HG03159 (cell line): ENCODE measurements around the gene PXDN.

Experiments
- ATAC-seq: cut with Tn5 transposase; IDR thresholded peaks from one replicate; pipeline ENCODE4 v1.9.1; 2021; ENCODE audit warnings: mild to moderate bottlenecking, moderate library complexity; ENCODE audit not compliant: unreplicated experiment

Gene PXDN

GRCh38 chr2:1586923-1587840, 157.1 kb downstream of the PXDN start:
- ATAC-seq = no peak

- ATAC-seq = no peak
Measured at GRCh38 chr2:1586251-1586922, 157.9 kb downstream of the PXDN start.

GRCh38 chr2:1585635-1586034, 158.7 kb downstream of the PXDN start:
- no peak for ATAC-seq

- no peak for ATAC-seq
Measured at GRCh38 chr2:1584691-1585485, 159.4 kb downstream of the PXDN start.

- no peak for ATAC-seq
Measured at GRCh38 chr2:1584051-1584531, 160.2 kb downstream of the PXDN start.

- no peak for ATAC-seq
Measured at GRCh38 chr2:1582891-1583341, 161.4 kb downstream of the PXDN start.

GRCh38 chr2:1581965-1582625, 162.2 kb downstream of the PXDN start:
- no peak for ATAC-seq
